ENCODE measurements around the gene CAT. TPM values are rescaled to one million over a fixed set of nuclear protein-coding genes. Genes with fewer than 3 reads are reported as not detected.

CAT gene
- total RNA-seq, 2 experiments from 2014 or later: 32.5 to 34.3 TPM

GRCh38 chr11:34514597-34514996 lies 75.9 kb downstream of the CAT start:
- CTCF ChIA-PET: interaction anchor here (0.6 to 3.6 kb wide), 4 partner anchors 10 to 377 kb away, joined by 3 to 14 read pairs (median 6); no protein-coding TSS in a partner anchor
- Mint-ChIP-seq H3K27me3 (peaks cover 10% of the 10 kb centered on the region), H3K36me3 (ENCODE audit: low read depth) (no peaks in the 10 kb centered on the region), H3K9me3 (no peaks in the 10 kb centered on the region), H3K4me1 (no peaks in the 10 kb centered on the region), H3K27ac (no peak overlapping the region), H3K4me3 (no peak overlapping the region)
- DNase-seq: no peak
- POLR2A ChIA-PET: no interaction called here

DNA sequence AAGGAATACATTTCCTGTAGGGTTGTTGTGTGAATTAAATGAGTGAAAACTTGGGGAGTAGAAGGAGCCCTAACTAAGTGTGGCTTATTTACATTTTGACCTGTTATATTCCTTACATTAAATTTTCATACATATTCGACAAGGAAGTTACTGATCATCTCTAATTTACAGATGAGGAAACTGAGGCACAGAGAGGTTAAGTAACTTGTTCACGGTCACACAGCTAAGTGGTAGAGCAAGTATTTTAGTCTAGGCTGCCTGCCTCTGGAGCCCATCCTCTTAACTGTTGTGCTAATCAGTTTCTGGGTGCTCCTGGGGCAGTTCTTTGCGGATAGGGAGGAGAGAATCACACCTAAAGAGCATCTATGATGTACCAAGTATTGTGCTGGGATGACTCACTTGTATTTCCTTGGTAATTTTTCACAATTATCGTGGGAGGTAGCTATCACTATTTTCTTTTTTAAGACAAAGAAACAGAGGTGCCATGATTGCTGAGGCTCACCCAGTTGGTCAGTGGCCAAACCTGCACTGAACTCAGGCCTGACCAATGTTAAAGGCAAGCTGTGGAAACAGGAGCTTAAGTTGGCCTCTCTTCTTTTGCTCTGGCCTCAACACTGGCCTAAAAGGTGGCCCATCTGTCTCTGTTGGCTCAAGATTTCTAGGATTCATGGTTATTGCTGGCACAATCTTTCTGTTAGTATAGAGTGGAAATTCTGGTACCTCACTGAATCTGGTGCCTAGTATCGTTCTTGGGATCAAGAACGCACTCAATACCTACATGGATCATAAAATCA lies 77.7 kb downstream of the CAT start:
- Mint-ChIP-seq H3K4me1 (no peaks in the 10 kb centered on the region), H3K9me3 (no peaks in the 10 kb centered on the region), H3K36me3 (ENCODE audit: low read depth) (no peaks in the 10 kb centered on the region), H3K27me3 (peaks cover 10% of the 10 kb centered on the region), H3K27ac (no peak overlapping the region), H3K4me3 (no peak overlapping the region)
- ChIA-PET CTCF (no interaction called here), POLR2A (no interaction called here)
- DNase-seq: no peak

GRCh38 chr11:34519595-34520235 lies 81.0 kb downstream of the CAT start:
- no peak for DNase-seq
- H3K27ac Mint-ChIP-seq: no peak overlapping the region
- peaks cover 10% of the 10 kb centered on the region for H3K27me3 Mint-ChIP-seq
- H3K9me3 Mint-ChIP-seq: no peaks in the 10 kb centered on the region
- ChIA-PET CTCF (no interaction called here), POLR2A (no interaction called here)
- H3K4me3 Mint-ChIP-seq: no peak overlapping the region
- H3K36me3 Mint-ChIP-seq (ENCODE audit: low read depth): no peaks in the 10 kb centered on the region
- H3K4me1 Mint-ChIP-seq: no peaks in the 10 kb centered on the region

- no peak overlapping the region for H3K27ac Mint-ChIP-seq
- no peak overlapping the region for H3K4me3 Mint-ChIP-seq
- no peaks in the 10 kb centered on the region for H3K4me1 Mint-ChIP-seq
- H3K27me3 Mint-ChIP-seq: peaks cover 7% of the 10 kb centered on the region
- ChIA-PET CTCF (no interaction called here), POLR2A (no interaction called here)
- DNase-seq: no peak
- no peaks in the 10 kb centered on the region for H3K36me3 Mint-ChIP-seq (ENCODE audit: low read depth)
- H3K9me3 Mint-ChIP-seq: no peaks in the 10 kb centered on the region
These were observed 82.5 kb downstream of the CAT start for GRCh38 chr11:34521265-34521664.

Other genes with a start within 250 kb of the CAT start
- 1 to 10 TPM; 2.3 to 2.7 TPM for gene ABTB2, start 80.9 kb upstream of the CAT start, total RNA-seq
- gene ELF5, start 74.9 kb downstream of the CAT start, total RNA-seq: not detected
- gene EHF, start 182.2 kb downstream of the CAT start, total RNA-seq: not detected